ENCODE measurements around the gene PIWIL1.

PIWIL1 gene

DNA sequence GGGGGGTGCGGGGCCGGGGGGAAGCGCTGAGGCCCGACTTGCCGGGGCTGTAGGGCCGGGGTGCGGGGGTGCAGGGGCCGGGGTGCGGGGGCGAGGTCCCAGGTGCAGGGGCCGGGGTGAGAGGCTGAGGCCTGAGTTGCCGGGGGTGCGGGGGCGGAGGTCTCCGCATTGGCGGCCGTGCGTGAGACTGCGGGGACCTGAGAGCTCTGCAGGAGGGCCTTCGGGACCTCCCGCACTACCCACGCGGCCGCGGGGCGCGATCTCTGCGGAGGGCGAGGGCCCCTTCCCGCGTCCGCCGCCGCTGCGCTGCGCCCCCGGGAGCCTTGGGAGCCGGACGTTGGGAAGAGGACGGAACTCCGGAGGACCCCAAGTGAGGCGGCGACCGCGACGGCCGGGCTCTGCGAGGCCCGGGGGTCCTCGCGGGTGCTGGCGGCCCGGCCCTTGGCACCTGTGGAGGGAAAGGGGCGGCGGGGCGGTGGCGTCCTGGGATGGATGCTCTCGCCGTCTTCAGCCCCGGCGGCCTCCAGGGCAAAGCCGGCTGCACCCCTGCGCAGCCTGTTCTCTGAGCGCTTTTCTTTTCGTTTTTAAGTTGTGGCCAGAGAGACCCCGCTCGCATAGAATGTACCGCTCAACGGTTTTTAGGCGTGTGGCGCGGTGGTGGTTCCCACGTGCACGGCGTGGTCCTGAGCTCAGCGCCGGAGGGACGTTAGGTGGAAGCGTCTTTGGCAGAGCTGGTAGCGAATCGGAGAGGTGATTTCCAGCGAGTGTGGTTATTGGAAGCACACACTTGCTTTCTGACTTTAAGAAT, 1.3 kb downstream of the PIWIL1 start:
- H3K9ac ChIP-seq (ENCODE audit: low read length), result no peak overlapping the region
- H3K27ac ChIP-seq (ENCODE audit: low read depth, low read length), result no peak overlapping the region
- H3K9me3 ChIP-seq (ENCODE audit: low read length), result no peaks in the 10 kb centered on the region
- no peaks in the 10 kb centered on the region for H3K36me3 ChIP-seq (ENCODE audit: insufficient read depth, low read length)
- no peak overlapping the region for H3K4me3 ChIP-seq (ENCODE audit: low read depth in 1 of 2, low read length in 2 of 2)
- no peaks in the 10 kb centered on the region for H3K4me1 ChIP-seq (ENCODE audit: insufficient read depth, low read length)
- peaks cover 4 to 24% of the 10 kb centered on the region in 2 donors for H3K27me3 ChIP-seq (ENCODE audit: control insufficient read depth in 1 of 2, insufficient read depth in 2 of 2, low read length in 2 of 2)

DNA sequence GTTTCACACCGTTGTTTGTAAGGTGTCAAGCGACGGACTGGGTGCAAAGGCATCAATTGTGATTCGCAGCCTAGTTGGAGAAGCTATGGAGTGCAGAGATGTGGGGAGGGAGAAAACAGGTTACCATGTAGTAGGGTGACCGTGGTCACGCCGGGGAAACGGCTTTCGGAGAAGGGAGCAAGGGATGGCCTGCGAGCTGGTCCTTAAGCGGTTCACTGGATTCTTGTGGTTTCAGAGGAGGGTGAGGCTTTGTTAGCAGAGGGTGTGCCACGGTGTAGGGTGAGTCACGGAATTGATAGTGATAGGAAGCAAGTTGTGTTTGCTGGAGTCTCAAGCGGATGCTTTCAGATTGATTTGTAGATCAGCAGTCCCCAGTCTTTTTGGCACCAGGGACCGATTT, 2.3 kb downstream of the PIWIL1 start:
- Histone ChIP-seq H3K4me1 (ENCODE audit: insufficient read depth, low read length) (no peaks in the 10 kb centered on the region), H3K36me3 (ENCODE audit: insufficient read depth, low read length) (no peaks in the 10 kb centered on the region), H3K27me3 (ENCODE audit: control insufficient read depth in 1 of 2, insufficient read depth in 2 of 2, low read length in 2 of 2) (peaks cover 4 to 24% of the 10 kb centered on the region in 2 donors), H3K4me3 (ENCODE audit: low read depth in 1 of 2, low read length in 2 of 2) (no peak overlapping the region), H3K9me3 (ENCODE audit: low read length) (no peaks in the 10 kb centered on the region), H3K27ac (ENCODE audit: low read depth, low read length) (no peak overlapping the region), H3K9ac (ENCODE audit: low read length) (no peak overlapping the region)

DNA sequence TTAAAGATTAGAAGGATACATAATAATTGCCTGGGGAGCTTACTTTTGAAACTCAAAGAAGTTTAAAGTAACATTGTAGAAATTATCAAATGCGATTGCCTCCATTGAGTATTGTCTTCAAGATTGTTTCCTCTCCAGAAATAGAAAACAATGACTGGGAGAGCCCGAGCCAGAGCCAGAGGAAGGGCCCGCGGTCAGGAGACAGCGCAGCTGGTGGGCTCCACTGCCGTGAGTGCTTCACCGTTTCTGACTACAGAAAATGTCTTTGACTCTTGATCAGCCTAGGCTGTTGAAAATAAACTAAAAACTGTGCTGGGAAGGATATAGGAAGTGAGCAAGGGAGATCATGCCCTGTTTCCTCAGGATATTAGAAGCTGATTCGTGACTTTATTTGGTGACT, 4.8 kb downstream of the PIWIL1 start:
- H3K4me3 ChIP-seq (ENCODE audit: low read depth in 1 of 2, low read length in 2 of 2), result no peak overlapping the region
- H3K27ac ChIP-seq (ENCODE audit: low read depth, low read length), result no peak overlapping the region
- H3K36me3 ChIP-seq (ENCODE audit: insufficient read depth, low read length), result no peaks in the 10 kb centered on the region
- no peaks in the 10 kb centered on the region for H3K4me1 ChIP-seq (ENCODE audit: insufficient read depth, low read length)
- no peaks in the 10 kb centered on the region for H3K9me3 ChIP-seq (ENCODE audit: low read length)
- H3K27me3 ChIP-seq (ENCODE audit: control insufficient read depth in 1 of 2, insufficient read depth in 2 of 2, low read length in 2 of 2), result peaks cover 0 to 20% of the 10 kb centered on the region in 2 donors
- no peak overlapping the region for H3K9ac ChIP-seq (ENCODE audit: low read length)

DNA sequence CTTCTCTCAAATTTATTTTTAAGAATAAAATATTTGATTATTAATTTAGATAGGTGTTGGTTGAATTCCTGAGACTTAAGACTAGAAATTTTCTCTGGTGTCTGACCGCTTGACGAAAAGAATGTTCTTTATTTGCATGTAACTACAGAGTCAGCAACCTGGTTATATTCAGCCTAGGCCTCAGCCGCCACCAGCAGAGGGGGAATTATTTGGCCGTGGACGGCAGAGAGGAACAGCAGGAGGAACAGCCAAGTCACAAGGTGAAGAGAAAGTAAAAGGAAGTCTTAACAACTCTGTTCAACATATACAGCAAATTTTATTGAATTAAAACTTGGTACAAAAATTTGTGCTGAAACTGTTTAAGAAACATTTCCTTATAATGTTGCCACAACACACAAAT, 5.2 kb downstream of the PIWIL1 start:
- peaks cover 0 to 19% of the 10 kb centered on the region in 2 donors for H3K27me3 ChIP-seq (ENCODE audit: control insufficient read depth in 1 of 2, insufficient read depth in 2 of 2, low read length in 2 of 2)
- no peaks in the 10 kb centered on the region for H3K9me3 ChIP-seq (ENCODE audit: low read length)
- no peak overlapping the region for H3K4me3 ChIP-seq (ENCODE audit: low read depth in 1 of 2, low read length in 2 of 2)
- no peaks in the 10 kb centered on the region for H3K4me1 ChIP-seq (ENCODE audit: insufficient read depth, low read length)
- no peaks in the 10 kb centered on the region for H3K36me3 ChIP-seq (ENCODE audit: insufficient read depth, low read length)
- no peak overlapping the region for H3K27ac ChIP-seq (ENCODE audit: low read depth, low read length)
- no peak overlapping the region for H3K9ac ChIP-seq (ENCODE audit: low read length)

DNA sequence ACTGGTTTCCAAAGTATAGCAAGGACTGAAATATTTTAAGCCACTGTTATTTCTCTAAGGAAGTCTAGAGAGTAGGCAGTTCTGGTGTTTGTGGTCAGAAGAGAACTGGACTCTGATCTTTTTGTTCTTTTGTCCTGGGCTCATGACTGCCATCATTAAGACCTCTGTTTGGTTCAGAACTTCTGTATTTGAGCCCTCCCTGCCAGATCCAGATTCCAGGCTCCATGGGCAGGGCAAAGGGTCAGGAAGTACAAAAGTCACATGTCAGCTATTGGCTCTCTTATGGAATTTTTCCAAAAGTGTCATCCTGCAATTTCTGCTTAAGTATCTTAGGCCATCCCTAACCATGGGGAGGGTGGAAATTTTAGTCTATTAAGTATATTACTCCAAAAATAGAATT, 6.8 kb downstream of the PIWIL1 start:
- no peaks in the 10 kb centered on the region for H3K36me3 ChIP-seq (ENCODE audit: insufficient read depth, low read length)
- no peak overlapping the region for H3K27ac ChIP-seq (ENCODE audit: low read depth, low read length)
- H3K4me3 ChIP-seq (ENCODE audit: low read depth in 1 of 2, low read length in 2 of 2), result no peak overlapping the region
- no peak overlapping the region for H3K9ac ChIP-seq (ENCODE audit: low read length)
- no peaks in the 10 kb centered on the region for H3K9me3 ChIP-seq (ENCODE audit: low read length)
- H3K4me1 ChIP-seq (ENCODE audit: insufficient read depth, low read length), result no peaks in the 10 kb centered on the region
- H3K27me3 ChIP-seq (ENCODE audit: control insufficient read depth in 1 of 2, insufficient read depth in 2 of 2, low read length in 2 of 2), result peaks cover 0 to 5% of the 10 kb centered on the region in 2 donors

DNA sequence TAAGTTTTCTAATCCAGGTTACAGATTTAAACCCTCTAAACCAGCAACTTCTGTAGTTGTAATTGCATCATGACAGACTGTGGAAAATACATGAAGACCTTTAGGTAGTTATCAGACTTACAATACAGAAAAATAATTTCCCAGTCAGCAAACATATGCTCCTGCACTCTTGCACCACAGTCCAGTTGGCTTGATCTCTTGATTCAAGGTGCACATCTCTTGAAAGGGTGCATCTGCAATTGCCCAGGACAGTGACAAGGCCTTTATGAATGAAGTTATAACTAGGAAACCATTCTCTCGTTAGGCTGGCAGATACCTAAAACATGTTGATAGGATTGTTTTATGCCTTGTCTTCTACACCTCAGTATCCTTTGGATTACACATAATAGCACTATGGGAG, 7.6 kb downstream of the PIWIL1 start:
- Histone ChIP-seq H3K27ac (ENCODE audit: low read depth, low read length) (no peak overlapping the region), H3K9ac (ENCODE audit: low read length) (no peak overlapping the region), H3K9me3 (ENCODE audit: low read length) (no peaks in the 10 kb centered on the region), H3K36me3 (ENCODE audit: insufficient read depth, low read length) (no peaks in the 10 kb centered on the region), H3K27me3 (ENCODE audit: control insufficient read depth in 1 of 2, insufficient read depth in 2 of 2, low read length in 2 of 2) (no peaks in the 10 kb centered on the region), H3K4me1 (ENCODE audit: insufficient read depth, low read length) (no peaks in the 10 kb centered on the region), H3K4me3 (ENCODE audit: low read depth in 1 of 2, low read length in 2 of 2) (no peak overlapping the region)

DNA sequence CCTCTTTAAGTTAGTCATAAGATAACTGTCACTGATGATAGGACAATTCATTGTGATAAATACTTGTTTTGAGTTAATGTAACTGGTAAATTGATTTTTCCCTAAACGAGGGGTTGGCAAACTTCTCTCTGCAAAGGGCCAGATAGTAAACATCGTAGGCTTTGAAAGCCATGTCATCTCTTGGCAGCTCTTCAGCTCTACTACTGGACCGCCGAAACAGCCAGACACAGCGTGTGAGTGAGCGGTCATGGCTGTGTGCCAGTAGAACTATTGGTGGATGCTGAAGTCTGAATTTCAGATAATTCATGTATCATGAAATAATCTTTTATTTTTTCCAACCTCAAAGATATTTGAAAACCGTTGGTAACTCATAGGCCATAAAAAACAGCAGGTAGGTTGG, 9.9 kb downstream of the PIWIL1 start:
- no peaks in the 10 kb centered on the region for H3K9me3 ChIP-seq (ENCODE audit: low read length)
- H3K27ac ChIP-seq (ENCODE audit: low read depth, low read length), result no peak overlapping the region
- no peaks in the 10 kb centered on the region for H3K36me3 ChIP-seq (ENCODE audit: insufficient read depth, low read length)
- H3K4me3 ChIP-seq (ENCODE audit: low read depth in 1 of 2, low read length in 2 of 2), result no peak overlapping the region
- no peaks in the 10 kb centered on the region for H3K27me3 ChIP-seq (ENCODE audit: control insufficient read depth in 1 of 2, insufficient read depth in 2 of 2, low read length in 2 of 2)
- H3K9ac ChIP-seq (ENCODE audit: low read length), result no peak overlapping the region
- H3K4me1 ChIP-seq (ENCODE audit: insufficient read depth, low read length), result no peaks in the 10 kb centered on the region

DNA sequence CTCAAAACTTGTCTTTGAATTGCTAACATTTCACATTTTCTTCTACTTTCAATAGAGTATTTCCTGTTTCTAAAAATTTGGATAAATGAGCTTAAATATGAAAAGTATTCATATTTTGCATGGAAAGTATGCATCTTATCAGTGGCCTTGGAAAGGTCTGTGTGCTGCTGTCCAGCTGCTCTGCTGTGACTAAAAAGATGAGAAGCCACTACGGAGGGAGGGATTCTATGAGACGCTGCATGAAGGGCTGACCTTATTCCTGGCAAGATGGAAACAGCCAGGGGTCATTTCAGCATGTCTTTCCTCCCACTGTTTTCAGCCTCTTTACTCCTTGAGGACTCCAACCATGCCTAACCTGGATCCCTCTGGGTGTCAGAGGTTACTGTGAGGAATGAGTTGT, 13.0 kb downstream of the PIWIL1 start:
- no peak overlapping the region for H3K4me3 ChIP-seq (ENCODE audit: low read depth in 1 of 2, low read length in 2 of 2)
- H3K9me3 ChIP-seq (ENCODE audit: low read length), result no peaks in the 10 kb centered on the region
- no peak overlapping the region for H3K9ac ChIP-seq (ENCODE audit: low read length)
- H3K27ac ChIP-seq (ENCODE audit: low read depth, low read length), result no peak overlapping the region
- no peaks in the 10 kb centered on the region for H3K4me1 ChIP-seq (ENCODE audit: insufficient read depth, low read length)
- H3K27me3 ChIP-seq (ENCODE audit: control insufficient read depth in 1 of 2, insufficient read depth in 2 of 2, low read length in 2 of 2), result no peaks in the 10 kb centered on the region
- no peaks in the 10 kb centered on the region for H3K36me3 ChIP-seq (ENCODE audit: insufficient read depth, low read length)

DNA sequence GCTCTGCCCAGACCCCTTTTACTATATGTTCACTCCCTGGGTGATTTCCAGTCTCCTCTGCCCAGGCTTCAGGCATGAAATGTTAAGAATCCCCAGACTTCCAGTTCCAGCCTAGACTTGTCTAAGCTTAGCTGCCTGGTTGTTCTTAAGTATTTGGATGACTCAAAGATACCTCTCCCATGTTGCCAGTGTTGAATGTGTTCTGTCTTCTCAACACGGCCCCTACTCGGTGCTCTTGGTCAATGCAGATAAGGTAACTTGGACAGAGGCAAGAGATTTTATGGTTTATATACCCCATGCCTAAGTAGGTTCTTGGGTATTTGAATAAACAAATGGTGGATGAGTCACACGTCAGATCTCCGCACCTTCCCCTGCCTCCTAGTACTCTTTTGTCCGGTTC, 13.6 kb downstream of the PIWIL1 start:
- no peak overlapping the region for H3K27ac ChIP-seq (ENCODE audit: low read depth, low read length)
- H3K4me1 ChIP-seq (ENCODE audit: insufficient read depth, low read length), result no peaks in the 10 kb centered on the region
- H3K9ac ChIP-seq (ENCODE audit: low read length), result no peak overlapping the region
- H3K27me3 ChIP-seq (ENCODE audit: control insufficient read depth in 1 of 2, insufficient read depth in 2 of 2, low read length in 2 of 2), result peaks cover 0 to 2% of the 10 kb centered on the region in 2 donors
- no peaks in the 10 kb centered on the region for H3K9me3 ChIP-seq (ENCODE audit: low read length)
- no peaks in the 10 kb centered on the region for H3K36me3 ChIP-seq (ENCODE audit: insufficient read depth, low read length)
- no peak overlapping the region for H3K4me3 ChIP-seq (ENCODE audit: low read depth in 1 of 2, low read length in 2 of 2)

DNA sequence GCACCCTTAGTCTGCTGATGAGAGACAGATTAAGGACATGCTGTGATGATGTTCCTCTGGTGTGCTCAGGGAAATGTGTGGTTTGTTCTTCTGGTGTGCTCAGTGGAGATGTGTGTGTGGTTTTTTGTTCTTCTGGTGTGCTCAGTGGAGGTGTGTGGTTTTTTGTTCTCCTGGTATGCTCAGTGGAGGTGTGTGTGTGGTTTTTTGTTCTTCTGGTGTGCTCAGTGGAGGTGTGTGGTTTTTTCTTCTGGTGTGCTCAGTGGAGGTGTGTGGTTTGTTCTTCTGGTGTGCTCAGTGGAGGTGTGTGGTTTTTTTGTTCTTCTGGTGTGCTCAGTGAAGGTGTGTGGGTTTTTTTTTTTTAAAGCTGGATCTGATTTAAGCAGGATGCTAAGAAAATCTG, 15.4 kb downstream of the PIWIL1 start:
- peaks cover 0 to 3% of the 10 kb centered on the region in 2 donors for H3K27me3 ChIP-seq (ENCODE audit: control insufficient read depth in 1 of 2, insufficient read depth in 2 of 2, low read length in 2 of 2)
- no peaks in the 10 kb centered on the region for H3K9me3 ChIP-seq (ENCODE audit: low read length)

DNA sequence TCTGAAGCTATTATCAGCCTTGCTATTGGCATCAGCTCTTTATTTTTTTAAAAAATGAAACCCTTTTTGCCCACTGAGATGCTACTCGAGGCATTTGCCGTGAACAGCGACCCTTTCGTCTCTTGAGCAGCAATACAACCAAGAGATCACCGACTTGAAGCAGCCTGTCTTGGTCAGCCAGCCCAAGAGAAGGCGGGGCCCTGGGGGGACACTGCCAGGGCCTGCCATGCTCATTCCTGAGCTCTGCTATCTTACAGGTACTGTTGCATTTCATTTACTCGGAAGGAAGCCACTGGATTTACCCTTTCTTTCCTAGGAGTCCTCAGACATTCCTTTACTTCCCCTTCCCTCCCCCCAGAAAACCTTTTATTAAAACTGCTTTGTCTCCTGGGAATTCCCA, 16.7 kb downstream of the PIWIL1 start:
- no peak overlapping the region for H3K27ac ChIP-seq (ENCODE audit: low read depth, low read length)
- no peak overlapping the region for H3K9ac ChIP-seq (ENCODE audit: low read length)
- H3K27me3 ChIP-seq (ENCODE audit: control insufficient read depth in 1 of 2, insufficient read depth in 2 of 2, low read length in 2 of 2), result peaks cover 3% of the 10 kb centered on the region in 2 donors
- no peak overlapping the region for H3K4me3 ChIP-seq (ENCODE audit: low read depth in 1 of 2, low read length in 2 of 2)
- no peaks in the 10 kb centered on the region for H3K36me3 ChIP-seq (ENCODE audit: insufficient read depth, low read length)
- H3K4me1 ChIP-seq (ENCODE audit: insufficient read depth, low read length), result no peaks in the 10 kb centered on the region
- H3K9me3 ChIP-seq (ENCODE audit: low read length), result no peaks in the 10 kb centered on the region

More for the DNA sequence above, 15.4 kb downstream of the PIWIL1 start:
- Histone ChIP-seq H3K4me3 (ENCODE audit: low read depth in 1 of 2, low read length in 2 of 2) (no peak overlapping the region), H3K36me3 (ENCODE audit: insufficient read depth, low read length) (no peaks in the 10 kb centered on the region), H3K27ac (ENCODE audit: low read depth, low read length) (no peak overlapping the region), H3K9ac (ENCODE audit: low read length) (no peak overlapping the region), H3K4me1 (ENCODE audit: insufficient read depth, low read length) (no peaks in the 10 kb centered on the region)

DNA sequence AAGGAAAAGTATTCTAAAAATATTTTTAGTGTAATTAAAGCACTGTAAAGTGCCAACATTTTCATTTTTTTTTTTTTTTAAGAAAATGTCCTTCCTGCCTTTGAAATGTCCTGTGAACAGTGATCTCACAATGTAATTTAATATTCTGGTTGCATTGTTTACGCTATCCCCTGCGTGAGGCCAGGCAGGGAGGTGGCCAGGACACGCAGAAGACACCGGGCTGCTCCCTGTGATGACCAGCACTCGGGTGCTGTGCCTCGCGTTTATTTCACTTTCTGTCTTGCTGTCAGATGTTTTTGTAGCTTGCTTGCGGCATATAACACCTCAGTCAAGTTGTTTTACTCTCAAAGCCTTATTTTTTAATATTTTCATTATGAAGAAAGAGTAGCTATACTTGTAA, 18.5 kb downstream of the PIWIL1 start:
- peaks cover 3% of the 10 kb centered on the region in 2 donors for H3K27me3 ChIP-seq (ENCODE audit: control insufficient read depth in 1 of 2, insufficient read depth in 2 of 2, low read length in 2 of 2)
- H3K9ac ChIP-seq (ENCODE audit: low read length), result no peak overlapping the region
- no peak overlapping the region for H3K27ac ChIP-seq (ENCODE audit: low read depth, low read length)
- H3K4me1 ChIP-seq (ENCODE audit: insufficient read depth, low read length), result no peaks in the 10 kb centered on the region
- H3K4me3 ChIP-seq (ENCODE audit: low read depth in 1 of 2, low read length in 2 of 2), result no peak overlapping the region
- no peaks in the 10 kb centered on the region for H3K36me3 ChIP-seq (ENCODE audit: insufficient read depth, low read length)
- no peaks in the 10 kb centered on the region for H3K9me3 ChIP-seq (ENCODE audit: low read length)
